Measurements from ENCODE around the gene FCSK.

Gene FCSK

GRCh38 chr16:70480127-70481105 lies 26.0 kb downstream of the FCSK start:
- no peak for DNase-seq (ENCODE audit: low read depth)

DNA sequence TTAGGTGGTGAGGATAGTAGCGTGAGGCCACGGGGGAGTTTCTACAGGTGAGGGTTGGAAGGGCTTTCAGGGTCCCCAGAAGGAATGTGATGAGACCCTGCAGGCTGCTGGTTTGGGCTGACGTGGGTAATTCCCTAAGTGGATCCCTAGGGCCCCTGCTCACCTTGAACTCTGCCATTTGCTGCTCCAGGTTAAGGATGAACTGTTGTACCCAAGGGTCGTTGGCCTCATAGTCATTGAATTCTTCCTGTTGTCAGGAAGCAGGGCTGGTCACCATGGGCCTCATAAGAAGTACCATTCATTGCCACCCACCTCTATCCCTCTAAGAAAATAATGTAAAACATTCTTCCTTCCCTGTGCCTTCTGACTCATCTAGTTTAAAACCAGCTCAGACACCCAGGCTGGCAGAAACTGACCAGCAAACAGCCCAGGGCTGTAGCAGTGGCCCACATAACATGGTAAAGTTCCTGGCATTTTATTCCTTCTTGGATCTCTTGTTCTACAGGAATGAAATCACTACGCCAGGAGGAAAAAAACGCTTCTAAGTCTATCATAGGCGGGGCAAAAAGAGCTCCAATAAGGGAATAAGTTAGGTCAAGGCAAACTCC lies 27.6 kb downstream of the FCSK start:
- peak; percentile 68 for DNase-seq (ENCODE audit: low read depth)

- peak; percentile 41 for DNase-seq (ENCODE audit: low read depth)
Measured at GRCh38 chr16:70482624-70483023, 28.2 kb downstream of the FCSK start.

GRCh38 chr16:70483426-70483825 lies 29.0 kb downstream of the FCSK start:
- DNase-seq (ENCODE audit: low read depth): no peak

DNA sequence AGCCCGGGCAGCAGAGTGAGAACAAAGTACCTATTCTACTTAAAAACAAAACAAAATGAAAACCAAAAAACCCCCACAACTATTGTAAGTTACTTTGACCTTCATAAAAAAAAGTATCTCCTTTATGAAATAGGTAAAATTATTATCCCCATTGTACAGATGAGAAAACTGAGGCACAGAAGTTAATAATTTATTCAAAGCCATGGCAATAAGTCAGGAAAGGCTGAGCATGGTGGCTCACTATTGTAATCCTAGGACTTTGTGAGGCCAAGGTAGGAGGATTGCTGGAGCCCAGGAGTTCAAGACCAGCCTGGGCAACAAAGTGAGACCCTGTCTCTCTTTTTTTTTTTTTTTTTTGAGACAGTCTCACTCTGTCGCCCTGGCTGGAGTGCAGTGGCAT lies 30.5 kb downstream of the FCSK start:
- DNase-seq (ENCODE audit: low read depth): no peak

- DNase-seq (ENCODE audit: low read depth): no peak
Measured at GRCh38 chr16:70490261-70490660, 35.9 kb downstream of the FCSK start.

GRCh38 chr16:70493802-70494201 lies 39.4 kb downstream of the FCSK start:
- peak; percentile 45 for DNase-seq (ENCODE audit: low read depth)

GRCh38 chr16:70494202-70494770 lies 39.9 kb downstream of the FCSK start:
- DNase-seq (ENCODE audit: low read depth): no peak

- no peak for DNase-seq (ENCODE audit: low read depth)
Measured at GRCh38 chr16:70494777-70495176, 40.4 kb downstream of the FCSK start.

DNA sequence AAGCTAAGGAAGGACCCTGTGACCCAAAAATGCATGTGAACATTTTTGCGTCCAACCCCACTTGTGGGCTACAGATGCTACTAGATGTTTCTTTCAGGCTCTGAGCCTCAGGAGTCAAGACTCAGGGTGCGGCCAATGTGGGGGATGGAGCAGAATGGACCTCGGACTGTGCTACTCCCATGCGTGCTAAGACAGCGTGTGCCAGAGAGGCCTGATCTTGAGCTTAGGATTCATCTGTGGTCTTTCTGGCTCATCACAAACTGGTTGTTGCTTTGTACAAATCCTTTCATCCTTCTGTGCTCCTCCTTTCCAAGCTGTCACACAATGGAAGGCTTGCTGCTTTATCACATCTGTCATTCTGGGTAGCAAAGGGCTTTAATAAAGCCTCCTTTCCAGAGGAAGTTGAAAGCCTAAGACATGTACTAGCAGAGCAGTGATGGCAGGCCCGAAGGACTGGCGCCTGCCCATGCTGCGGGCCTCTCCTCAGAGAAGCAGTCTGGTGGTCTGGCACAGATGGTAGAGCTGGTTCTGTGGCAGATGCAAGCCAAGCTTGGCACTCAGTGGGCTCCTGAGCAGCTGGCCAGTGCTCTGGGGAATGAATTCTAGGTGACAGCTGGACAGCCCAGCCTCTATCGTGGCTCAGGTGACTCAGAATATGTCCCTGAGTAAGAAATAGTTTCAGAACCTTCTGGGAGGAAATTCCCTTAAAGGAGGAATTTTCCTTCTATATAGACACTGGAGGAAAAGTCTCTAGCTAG lies 41.2 kb downstream of the FCSK start:
- no peak for DNase-seq (ENCODE audit: low read depth)

- DNase-seq (ENCODE audit: low read depth): no peak
Measured at GRCh38 chr16:70496513-70496912, 42.1 kb downstream of the FCSK start.

DNA sequence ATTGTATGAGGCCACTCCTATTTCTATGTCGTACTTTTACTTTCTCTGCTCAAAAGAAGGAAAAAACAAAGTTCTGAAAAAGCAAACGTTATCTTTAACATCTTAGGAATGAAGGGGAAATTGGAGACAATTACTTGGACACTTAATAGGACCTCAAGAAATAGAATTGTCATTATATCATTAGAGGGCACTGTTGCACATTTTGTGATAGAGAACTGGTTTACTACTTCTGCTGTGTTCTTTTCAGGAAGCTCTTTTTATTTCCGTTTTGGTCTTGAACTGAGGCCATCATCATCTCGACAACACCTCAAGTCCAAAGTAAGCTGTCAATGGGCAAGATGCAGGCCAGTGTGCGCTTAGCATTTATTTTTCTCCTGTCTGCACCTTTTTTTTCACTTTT lies 54.4 kb downstream of the FCSK start:
- peak; percentile 43 for DNase-seq (ENCODE audit: low read depth)

GRCh38 chr16:70510216-70510615 lies 55.8 kb downstream of the FCSK start:
- DNase-seq (ENCODE audit: low read depth): no peak

DNA sequence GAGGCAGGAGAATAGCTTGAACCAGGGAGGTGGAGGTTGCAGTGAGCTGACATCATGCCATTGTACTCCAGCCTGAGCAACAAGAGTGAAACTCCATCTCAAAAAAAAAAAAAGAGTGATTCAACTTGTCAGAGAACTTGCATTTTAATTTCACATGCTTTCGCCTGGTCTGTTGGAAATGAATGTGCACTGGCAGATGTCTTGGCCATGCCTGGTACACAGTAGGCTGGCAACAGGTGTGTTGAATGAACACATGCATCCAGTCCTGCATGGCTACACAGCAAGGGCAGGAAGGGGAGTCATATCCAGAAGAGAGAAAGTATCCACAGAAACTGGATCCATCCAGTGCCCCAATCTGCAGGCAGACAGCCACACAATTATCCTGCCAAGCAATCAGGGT lies 57.4 kb downstream of the FCSK start:
- no peak for DNase-seq (ENCODE audit: low read depth)

DNA sequence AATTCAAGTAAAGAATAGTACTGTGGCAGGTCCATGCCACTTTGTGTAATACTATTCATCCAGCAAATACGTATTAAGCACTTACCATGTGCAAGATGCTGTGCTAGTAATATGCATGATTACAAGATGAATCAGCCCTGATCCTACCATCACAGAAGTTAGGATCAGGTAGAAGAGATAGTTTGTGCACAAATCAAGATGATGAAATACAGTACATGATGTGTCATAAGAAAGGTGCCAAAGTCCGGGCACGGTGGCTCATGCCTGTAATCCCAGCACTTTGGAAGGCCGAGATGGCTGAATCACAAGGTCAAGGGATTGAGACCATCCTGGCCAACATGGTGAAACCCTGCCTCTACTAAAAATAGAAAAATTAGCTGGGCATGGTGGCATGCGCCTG lies 58.1 kb downstream of the FCSK start:
- peak; percentile 92 for DNase-seq (ENCODE audit: low read depth)

DNA sequence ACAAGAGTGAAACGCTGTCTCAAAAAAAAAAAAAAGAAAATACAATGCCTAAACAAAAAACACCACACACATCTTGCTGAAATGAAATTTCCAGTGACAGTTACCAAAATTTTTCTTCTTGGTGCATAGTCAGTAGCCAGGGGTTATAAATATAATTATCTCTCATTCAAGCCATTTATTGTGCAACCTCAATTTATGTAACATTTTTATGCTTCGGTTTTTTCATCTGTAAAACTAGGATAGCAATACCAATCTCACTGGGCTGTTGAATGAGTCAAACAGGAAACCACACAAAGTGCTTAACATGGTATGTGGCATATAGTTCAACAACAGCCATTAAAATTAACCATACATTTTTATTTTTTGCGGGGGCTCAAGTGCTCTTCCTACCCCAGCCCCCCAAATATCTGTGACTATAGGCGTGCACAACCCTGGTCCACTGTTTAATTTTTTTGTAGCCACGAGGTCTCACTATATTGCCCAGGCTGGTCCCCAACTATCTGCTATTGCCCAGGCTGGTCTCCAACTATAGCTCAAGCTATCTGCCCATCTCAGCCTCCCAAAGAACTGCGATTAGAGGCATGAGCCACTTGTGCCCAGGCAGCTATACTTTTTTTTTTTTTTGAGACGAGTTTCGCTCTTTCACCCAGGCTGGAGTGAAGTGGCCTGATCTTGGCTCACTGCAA lies 66.4 kb downstream of the FCSK start:
- peak; percentile 88 for DNase-seq (ENCODE audit: low read depth)

DNA sequence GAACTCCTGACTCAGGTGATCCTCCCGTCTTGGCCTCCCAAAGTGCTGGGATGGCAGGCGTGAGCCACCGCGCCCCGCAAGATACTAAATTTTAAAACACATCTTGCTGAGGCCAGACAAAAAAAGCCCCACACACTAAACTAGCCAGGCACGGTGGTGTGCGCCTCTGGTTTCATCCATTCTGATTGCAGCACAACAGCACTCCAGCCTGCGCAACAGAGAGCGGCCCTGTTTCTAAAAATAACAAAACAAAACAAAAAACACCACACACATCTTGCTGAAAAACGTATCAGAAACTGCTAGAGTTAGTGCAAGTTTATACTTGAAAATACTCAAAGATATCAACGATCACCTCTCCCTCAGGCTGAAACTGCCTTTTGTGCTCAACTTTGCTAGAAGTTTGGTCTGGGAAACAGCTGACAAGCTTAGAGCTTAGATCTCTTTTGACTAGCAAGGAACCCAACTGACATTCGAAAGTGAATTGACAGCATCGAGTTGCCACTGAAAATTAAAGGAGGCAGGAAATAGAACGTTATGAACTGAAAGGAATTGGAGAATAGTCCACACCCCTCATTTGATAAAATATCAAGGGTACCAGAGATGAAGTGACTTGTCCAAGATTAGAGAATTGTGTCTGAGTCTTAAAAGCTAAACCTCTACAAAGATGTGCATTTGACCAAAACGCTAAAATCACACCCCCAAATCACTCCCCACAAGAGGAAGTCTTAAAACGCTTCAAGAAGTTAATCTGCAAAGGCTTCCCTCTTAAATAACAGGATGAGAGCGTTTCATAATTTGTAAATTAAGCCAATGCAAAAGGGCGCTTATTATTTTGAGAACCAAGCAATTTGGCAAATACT lies 68.1 kb downstream of the FCSK start:
- DNase-seq (ENCODE audit: low read depth): peak; percentile 13

GRCh38 chr16:70523076-70523742 lies 68.8 kb downstream of the FCSK start, which contains the start of gene COG4:
Gene COG4, minus strand, starts transcription at chr16:70523554. Its CDS starts 11 bp downstream, at chr16:70523543.
- peak; percentile 94 for DNase-seq (ENCODE audit: low read depth)

DNA sequence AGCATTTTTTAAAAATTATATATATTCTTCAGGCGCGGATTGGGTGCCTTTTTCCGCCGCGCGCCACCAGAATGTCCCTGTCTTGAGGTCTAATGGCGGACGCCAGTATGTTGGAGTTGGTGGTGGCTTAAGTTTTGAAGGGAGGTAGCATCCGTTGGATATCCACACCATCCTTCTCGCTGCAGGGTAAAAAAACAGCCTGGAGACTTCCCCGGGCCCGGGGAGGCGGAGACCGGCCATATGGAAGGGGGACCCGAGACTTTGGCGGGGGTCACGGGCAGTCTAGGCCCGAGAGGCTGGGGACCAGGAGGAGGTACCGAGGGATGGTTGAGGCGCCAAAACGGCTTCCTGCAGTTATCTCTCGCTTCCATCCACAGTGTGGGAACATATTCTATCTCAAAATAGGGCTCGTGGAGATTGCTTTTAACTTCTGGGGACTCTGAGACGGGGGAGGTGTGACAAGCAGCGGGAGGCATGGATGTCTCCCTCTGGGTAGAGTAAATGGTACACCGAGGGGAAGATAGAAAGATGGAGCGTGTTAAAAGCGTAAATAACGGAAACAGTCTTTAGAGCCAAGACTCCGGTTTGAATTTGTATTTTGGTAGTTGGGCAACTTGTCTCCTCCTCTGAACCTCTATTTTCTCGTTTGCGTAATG lies 69.5 kb downstream of the FCSK start, which contains the start of gene SF3B3:
Gene SF3B3 (plus strand): TSS at position 74 of the 656 bp plus-strand sequence. CDS start 2,841 bp downstream, outside the sequence.
- no peak for DNase-seq (ENCODE audit: low read depth)

All from ELR (cell line).